ENCODE data around the gene NOL8.

- TF ChIP-seq CTCF (conservative IDR thresholded peaks at IDR 0.05 in 1 of 2, IDR thresholded peaks at IDR 0.05 in 1 of 2; ENCODE audit: low read depth in 1 of 2, low read length in 2 of 2) (no peak), EZH2 (IDR thresholded peaks at IDR 0.05; ENCODE audit: low read length, missing control alignments) (no peak)
Measured at GRCh38 chr9:92292338-92293074, 32.6 kb downstream of the NOL8 start.
